H1 (cell line): ENCODE data around the gene MPP3. TPM values are rescaled to one million over a fixed set of nuclear protein-coding genes. Genes with fewer than 3 reads are reported as not detected.

Experiments used
- CBX5 ChIP-seq: fragments of 300-800, 300-1000 bp; sonication (generic); IDR thresholded peaks from 2 replicates; pipeline ENCODE4 v1.7.1; 2016; ENCODE audit warnings: antibody characterized with exemption, low read length, low read depth
- EGR1 ChIP-seq: IDR thresholded peaks from 2 replicates; pipeline ENCODE4 v1.6.1; 2011; ENCODE audit warnings: low read depth, low read length, borderline replicate concordance
- KDM4A ChIP-seq: IDR thresholded peaks from one replicate; pipeline ENCODE4 v1.7.1; 2012; ENCODE audit warnings: low read depth, mild to moderate bottlenecking, moderate library complexity, low read length, inconsistent platforms; ENCODE audit not compliant: severe bottlenecking
- KDM5A ChIP-seq: fragments of 200-600 bp; IDR thresholded peaks from 2 replicates; pipeline ENCODE4 v1.7.1; 2012; ENCODE audit warnings: mild to moderate bottlenecking, low read length, inconsistent platforms, mixed read lengths
- POLR2A ChIP-seq, 2 experiments: IDR thresholded peaks; 1 replicate in 1 of 2; 2 replicates in 1 of 2; pipeline ENCODE4 v1.6.1; 2011; ENCODE audit warnings: low read depth in 2 of 2, low read length in 2 of 2, mild to moderate bottlenecking in 2 of 2; ENCODE audit errors: control extremely low read depth in 1 of 2
- SIN3A ChIP-seq, 2 experiments: IDR thresholded peaks in 1 of 2; conservative IDR thresholded peaks in 1 of 2; 2 replicates each; pipeline ENCODE4 v1.6.1; 2011 to 2012; ENCODE audit warnings: low read length in 2 of 2, improper control_type of control experiment in 1 of 2, low read depth in 1 of 2, mild to moderate bottlenecking in 1 of 2
- SP1 ChIP-seq: IDR thresholded peaks from 2 replicates; pipeline ENCODE4 v1.6.1; 2011; ENCODE audit warnings: low read depth, low read length
- SP4 ChIP-seq: IDR thresholded peaks from 2 replicates; pipeline ENCODE4 v1.6.1; 2012; ENCODE audit warnings: low read length, inconsistent platforms
- TAF1 ChIP-seq: IDR thresholded peaks from 2 replicates; pipeline ENCODE4 v1.6.1; 2011; ENCODE audit warnings: mild to moderate bottlenecking, low read depth, low read length
- TEAD4 ChIP-seq: IDR thresholded peaks from 2 replicates; pipeline ENCODE4 v1.6.1; 2012; ENCODE audit warnings: low read depth, low read length, inconsistent platforms, mixed read lengths
- polyA plus RNA-seq, 7 experiments: library from polyadenylated mRNA; depleted of rRNA in 3 of 7; stranded (reverse) in 5 of 7; unstranded in 2 of 7; fragments of >200 nt in 5 of 7; fragments of 200-250 nt in 2 of 7; gene quantifications; 1 replicate in 5 of 7; 2 replicates in 1 of 7; 4 replicates in 1 of 7; pipeline versions ENCODE4 v1.2.1 to v1.2.3, GENCODE V29; 2011 to 2013; ENCODE audit warnings: missing spikeins in 2 of 7, mixed read lengths in 2 of 7
- total RNA-seq: library from RNA; stranded (reverse); fragmentation: NEBNext Ultra II Directional; extraction: Animal tissue kit (Norgen Biotek cat#: 25700); gene quantifications from 2 replicates; pipeline ENCODE4 v1.2.1, GENCODE V29; 2021
- TF ChIP-seq, protein P1 (sequence below): IDR thresholded peaks from 2 replicates; pipeline ENCODE4 v1.6.1; 2011; ENCODE audit warnings: low read depth, mild to moderate bottlenecking, low read length; ENCODE audit not compliant: insufficient read depth

MPP3 gene
- total and polyA plus RNA-seq, 2 of the 8 experiments (the other 6 are each of a cell fraction or from before 2014, with no cell fraction given) = 3.1 to 6.1 TPM

- TF ChIP-seq SIN3A (conservative IDR thresholded peaks at IDR 0.05 in 1 of 2, IDR thresholded peaks at IDR 0.05 in 1 of 2; ENCODE audit: low read depth in 1 of 2, low read length in 2 of 2) = no peak
- no peak for TF ChIP-seq EGR1
- no peak for TF ChIP-seq CBX5
- TF ChIP-seq TAF1 = no peak
- TF ChIP-seq SP1 = no peak
- TF ChIP-seq, protein P1, sequence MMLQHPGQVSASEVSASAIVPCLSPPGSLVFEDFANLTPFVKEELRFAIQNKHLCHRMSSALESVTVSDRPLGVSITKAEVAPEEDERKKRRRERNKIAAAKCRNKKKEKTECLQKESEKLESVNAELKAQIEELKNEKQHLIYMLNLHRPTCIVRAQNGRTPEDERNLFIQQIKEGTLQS = no peak
- TF ChIP-seq POLR2A (IDR thresholded peaks at IDR 0.05; ENCODE audit: control extremely low read depth in 1 of 2, low read depth in 2 of 2, low read length in 2 of 2) = no peak
- TF ChIP-seq KDM5A = no peak
- no peak for TF ChIP-seq TEAD4
- no peak for TF ChIP-seq KDM4A
- TF ChIP-seq SP4 = no peak
- TF ChIP-seq, all 59 proteins: peak for 0
Measured at GRCh38 chr17:43782913-43783680, 49.8 kb downstream of the MPP3 start (continued).
